GM13976 (cell line): ENCODE measurements around the gene CALR3.
"Not testable (repeated sequence)": the region's sequence is repeated elsewhere in the genome, so short reads cannot be mapped to it uniquely, and the experiment has no call there.

ENCODE experiments used
- DNase-seq: peaks from one replicate; pipeline ENCODE4 v3.0.0; 2012; ENCODE audit warnings: low spot score
- CTCF ChIP-seq: IDR thresholded peaks from 2 replicates; pipeline ENCODE4 v1.5.1; 2012; ENCODE audit warnings: borderline replicate concordance, mild to moderate bottlenecking; ENCODE audit not compliant: insufficient read depth; ENCODE audit errors: extremely low read depth, missing control alignments, control extremely low read depth
- in situ Hi-C: fragments of 300-500 bp; cut with MboI; formaldehyde crosslinking; loops from one replicate; pipeline ENCODE4 v1.12.0; 2022; ENCODE audit warnings: low sequenced_read_pairs, mixed read lengths, inconsistent platforms; ENCODE audit not compliant: unreplicated experiment

The CALR3 gene

GRCh38 chr19:16496613-16496983 is 631 bp upstream of the CALR3 start:
- in situ Hi-C loops, result no loop called here
- DNase-seq, result no peak
- TF ChIP-seq CTCF, result no peak

GRCh38 chr19:16486476-16486875 is 9.5 kb downstream of the CALR3 start:
- DNase-seq, in situ Hi-C loops: not testable (repeated sequence)

- DNase-seq, result no peak
- in situ Hi-C loops, result no loop called here
- TF ChIP-seq CTCF, result no peak
These were observed 13.2 kb downstream of the CALR3 start for GRCh38 chr19:16482745-16483144.

- no peak for DNase-seq
- in situ Hi-C loops, result no loop called here
- no peak for TF ChIP-seq CTCF
These were observed 18.7 kb downstream of the CALR3 start for GRCh38 chr19:16477311-16477710.

GRCh38 chr19:16476401-16476800 is 19.6 kb downstream of the CALR3 start:
- in situ Hi-C loops, result no loop called here
- no peak for TF ChIP-seq CTCF
- DNase-seq, result no peak

- TF ChIP-seq CTCF, result no peak
- in situ Hi-C loops, result no loop called here
- no peak for DNase-seq
These were observed 22.0 kb downstream of the CALR3 start for GRCh38 chr19:16473875-16474392.

GRCh38 chr19:16472992-16473391 is 23.0 kb downstream of the CALR3 start:
- in situ Hi-C loops, result no loop called here
- DNase-seq, result no peak
- TF ChIP-seq CTCF, result no peak

- DNase-seq, in situ Hi-C loops: not testable (repeated sequence)
These were observed 23.4 kb downstream of the CALR3 start for GRCh38 chr19:16472559-16472899.
